ENCODE results near the gene UNC5CL.

UNC5CL gene

GRCh38 chr6:41033776-41034175, 5.2 kb downstream of the UNC5CL start:
- Histone ChIP-seq H2BK5ac (ENCODE audit: low read length) (no peak overlapping the region), H3K23ac (ENCODE audit: low read length) (no peak overlapping the region), H3K27ac (ENCODE audit: low read depth, low read length) (no peak overlapping the region), H2AK5ac (ENCODE audit: low read length) (no peak overlapping the region), H4K5ac (ENCODE audit: low read length) (no peak overlapping the region), H3K27me3 (ENCODE audit: insufficient read depth, low read length, poor library complexity) (no peaks in the 10 kb centered on the region), H3K56ac (ENCODE audit: low read length) (no peak overlapping the region), H3K4me3 (ENCODE audit: low read length) (no peak overlapping the region), H3K4me2 (ENCODE audit: low read length) (no peak overlapping the region), H3K79me1 (ENCODE audit: low read length) (no peaks in the 10 kb centered on the region), H3K9ac (ENCODE audit: low read length) (no peak overlapping the region), H3K18ac (ENCODE audit: low read length) (no peak overlapping the region), H3K36me3 (ENCODE audit: control insufficient read depth, insufficient read depth, low read length) (no peaks in the 10 kb centered on the region), H2BK120ac (ENCODE audit: low read depth, low read length) (no peak overlapping the region), H3K4me1 (ENCODE audit: control insufficient read depth, low read depth, low read length) (peaks cover 2% of the 10 kb centered on the region), H3K4ac (ENCODE audit: low read depth, low read length) (no peak overlapping the region), H3K79me2 (ENCODE audit: control insufficient read depth, insufficient read depth, low read length) (no peaks in the 10 kb centered on the region), H4K8ac (ENCODE audit: low read depth, low read length) (no peak overlapping the region), H2BK15ac (replicated peaks; ENCODE audit: low read depth) (no peak overlapping the region)
- no peak for DNase-seq
- WGBS (ENCODE audit: extremely low coverage, insufficient coverage, low lambda C conversion rate): no CpG with 5 or more reads among the region's 13 CpGs

- no peaks in the 10 kb centered on the region for H3K27me3 ChIP-seq (ENCODE audit: insufficient read depth, low read length, poor library complexity)
- no peak overlapping the region for H3K27ac ChIP-seq (ENCODE audit: low read depth, low read length)
- H3K79me1 ChIP-seq (ENCODE audit: low read length): no peaks in the 10 kb centered on the region
- no peak overlapping the region for H2AK5ac ChIP-seq (ENCODE audit: low read length)
- no peak overlapping the region for H3K9ac ChIP-seq (ENCODE audit: low read length)
- H2BK120ac ChIP-seq (ENCODE audit: low read depth, low read length): no peak overlapping the region
- DNase-seq: no peak
- no peak overlapping the region for H3K4me2 ChIP-seq (ENCODE audit: low read length)
- WGBS (ENCODE audit: extremely low coverage, insufficient coverage, low lambda C conversion rate): no CpG with 5 or more reads among the region's 15 CpGs
- H3K79me2 ChIP-seq (ENCODE audit: control insufficient read depth, insufficient read depth, low read length): no peaks in the 10 kb centered on the region
- H3K4me1 ChIP-seq (ENCODE audit: control insufficient read depth, low read depth, low read length): peaks cover 5% of the 10 kb centered on the region
- H3K18ac ChIP-seq (ENCODE audit: low read length): no peak overlapping the region
- H3K4me3 ChIP-seq (ENCODE audit: low read length): no peak overlapping the region
- H3K36me3 ChIP-seq (ENCODE audit: control insufficient read depth, insufficient read depth, low read length): no peaks in the 10 kb centered on the region
- no peak overlapping the region for H2BK15ac ChIP-seq (replicated peaks; ENCODE audit: low read depth)
- H2BK5ac ChIP-seq (ENCODE audit: low read length): no peak overlapping the region
- no peak overlapping the region for H3K4ac ChIP-seq (ENCODE audit: low read depth, low read length)
- H4K5ac ChIP-seq (ENCODE audit: low read length): no peak overlapping the region
- H3K23ac ChIP-seq (ENCODE audit: low read length): no peak overlapping the region
- no peak overlapping the region for H3K56ac ChIP-seq (ENCODE audit: low read length)
- H4K8ac ChIP-seq (ENCODE audit: low read depth, low read length): no peak overlapping the region
These were observed 6.2 kb downstream of the UNC5CL start for GRCh38 chr6:41032830-41033229.

GRCh38 chr6:41028561-41029412, 10.2 kb downstream of the UNC5CL start:
- H3K27me3 ChIP-seq (ENCODE audit: insufficient read depth, low read length, poor library complexity): no peaks in the 10 kb centered on the region
- no CpG with 5 or more reads among the region's 13 CpGs for WGBS (ENCODE audit: extremely low coverage, insufficient coverage, low lambda C conversion rate)
- H3K4me1 ChIP-seq (ENCODE audit: control insufficient read depth, low read depth, low read length): peaks cover 8% of the 10 kb centered on the region
- H3K4ac ChIP-seq (ENCODE audit: low read depth, low read length): peak overlapping the region; percentile 83
- H3K23ac ChIP-seq (ENCODE audit: low read length): peak overlapping the region; percentile 32
- peak overlapping the region; percentile 74 for H3K9ac ChIP-seq (ENCODE audit: low read length)
- no peaks in the 10 kb centered on the region for H3K36me3 ChIP-seq (ENCODE audit: control insufficient read depth, insufficient read depth, low read length)
- peak overlapping the region; percentile 96 for H3K56ac ChIP-seq (ENCODE audit: low read length)
- no peak overlapping the region for H4K5ac ChIP-seq (ENCODE audit: low read length)
- H3K4me3 ChIP-seq (ENCODE audit: low read length): peak overlapping the region; percentile 31
- H3K27ac ChIP-seq (ENCODE audit: low read depth, low read length): peak overlapping the region; percentile 41
- H3K79me2 ChIP-seq (ENCODE audit: control insufficient read depth, insufficient read depth, low read length): no peaks in the 10 kb centered on the region
- H4K8ac ChIP-seq (ENCODE audit: low read depth, low read length): no peak overlapping the region
- H3K18ac ChIP-seq (ENCODE audit: low read length): peak overlapping the region; percentile 6
- H2BK15ac ChIP-seq (replicated peaks; ENCODE audit: low read depth): no peak overlapping the region
- no peaks in the 10 kb centered on the region for H3K79me1 ChIP-seq (ENCODE audit: low read length)
- peak overlapping the region; percentile 58 for H3K4me2 ChIP-seq (ENCODE audit: low read length)
- H2BK120ac ChIP-seq (ENCODE audit: low read depth, low read length): no peak overlapping the region
- H2BK5ac ChIP-seq (ENCODE audit: low read length): peak overlapping the region; percentile 10
- H2AK5ac ChIP-seq (ENCODE audit: low read length): no peak overlapping the region
- peak; percentile 79 for DNase-seq

- H4K5ac ChIP-seq (ENCODE audit: low read length): no peak overlapping the region
- no CpG with 5 or more reads among the region's 45 CpGs for WGBS (ENCODE audit: extremely low coverage, insufficient coverage, low lambda C conversion rate)
These were observed 11.0 kb downstream of the UNC5CL start for GRCh38 chr6:41027799-41028560.

GRCh38 chr6:41027241-41027640, 11.8 kb downstream of the UNC5CL start:
- Histone ChIP-seq H3K4me1 (ENCODE audit: control insufficient read depth, low read depth, low read length) (peaks cover 8% of the 10 kb centered on the region), H2AK5ac (ENCODE audit: low read length) (no peak overlapping the region), H2BK120ac (ENCODE audit: low read depth, low read length) (no peak overlapping the region), H3K79me1 (ENCODE audit: low read length) (no peaks in the 10 kb centered on the region), H3K9ac (ENCODE audit: low read length) (peak overlapping the region; percentile 73), H3K23ac (ENCODE audit: low read length) (no peak overlapping the region), H3K56ac (ENCODE audit: low read length) (peak overlapping the region; percentile 86), H2BK15ac (replicated peaks; ENCODE audit: low read depth) (no peak overlapping the region), H3K4ac (ENCODE audit: low read depth, low read length) (no peak overlapping the region), H3K27me3 (ENCODE audit: insufficient read depth, low read length, poor library complexity) (no peaks in the 10 kb centered on the region), H2BK5ac (ENCODE audit: low read length) (no peak overlapping the region), H3K18ac (ENCODE audit: low read length) (no peak overlapping the region), H3K79me2 (ENCODE audit: control insufficient read depth, insufficient read depth, low read length) (no peaks in the 10 kb centered on the region), H4K8ac (ENCODE audit: low read depth, low read length) (no peak overlapping the region), H3K4me3 (ENCODE audit: low read length) (peak overlapping the region; percentile 58), H3K27ac (ENCODE audit: low read depth, low read length) (no peak overlapping the region), H3K36me3 (ENCODE audit: control insufficient read depth, insufficient read depth, low read length) (no peaks in the 10 kb centered on the region), H4K5ac (ENCODE audit: low read length) (no peak overlapping the region), H3K4me2 (ENCODE audit: low read length) (peak overlapping the region; percentile 90)
- WGBS (ENCODE audit: extremely low coverage, insufficient coverage, low lambda C conversion rate): no CpG with 5 or more reads among the region's 4 CpGs
- DNase-seq: no peak

More at GRCh38 chr6:41027799-41028560, 11.0 kb downstream of the UNC5CL start:
- Histone ChIP-seq H3K9ac (ENCODE audit: low read length) (peak overlapping the region; percentile 74), H3K79me1 (ENCODE audit: low read length) (no peaks in the 10 kb centered on the region), H3K4me2 (ENCODE audit: low read length) (peak overlapping the region; percentile 90), H2BK15ac (replicated peaks; ENCODE audit: low read depth) (no peak overlapping the region), H3K18ac (ENCODE audit: low read length) (peak overlapping the region; percentile 1), H3K79me2 (ENCODE audit: control insufficient read depth, insufficient read depth, low read length) (no peaks in the 10 kb centered on the region), H3K36me3 (ENCODE audit: control insufficient read depth, insufficient read depth, low read length) (no peaks in the 10 kb centered on the region), H2BK5ac (ENCODE audit: low read length) (peak overlapping the region; percentile 10), H3K4me3 (ENCODE audit: low read length) (peak overlapping the region; percentile 58), H3K27ac (ENCODE audit: low read depth, low read length) (no peak overlapping the region), H3K56ac (ENCODE audit: low read length) (peak overlapping the region; percentile 96), H3K27me3 (ENCODE audit: insufficient read depth, low read length, poor library complexity) (no peaks in the 10 kb centered on the region), H2BK120ac (ENCODE audit: low read depth, low read length) (no peak overlapping the region), H3K4ac (ENCODE audit: low read depth, low read length) (peak overlapping the region; percentile 83), H3K23ac (ENCODE audit: low read length) (peak overlapping the region; percentile 32), H2AK5ac (ENCODE audit: low read length) (no peak overlapping the region), H3K4me1 (ENCODE audit: control insufficient read depth, low read depth, low read length) (peaks cover 8% of the 10 kb centered on the region), H4K8ac (ENCODE audit: low read depth, low read length) (no peak overlapping the region)
- peak; percentile 94 for DNase-seq
